Stomach (tissue), 9 donors: ENCODE measurements around the gene CPT2. TPM values are rescaled to one million over a fixed set of nuclear protein-coding genes. Genes with fewer than 3 reads are reported as not detected.

ENCODE experiments used
- DNase-seq, 2 donors: peaks; one replicate each; pipeline versions ENCODE4 v3.0.0 to v3.0.0-alpha.2; 2013 to 2019
- H3K27ac ChIP-seq, 5 donors: fragments of 200-600 bp in 4 of 5; sonication (generic) in 4 of 5; one replicate each; pipeline ENCODE4 v1.5.1; 2013 to 2019; ENCODE audit warnings: mild to moderate bottlenecking in 1 of 5, moderate library complexity in 1 of 5
- H3K27me3 ChIP-seq, 3 donors: fragments of 200-600 bp; sonication (generic); one replicate each; pipeline ENCODE4 v1.5.1; 2017 to 2019; ENCODE audit warnings: mixed run types in 1 of 3
- H3K36me3 ChIP-seq, 4 donors: fragments of 200-600 bp; sonication (generic); 1 replicate in 3 of 4; 2 replicates in 1 of 4; pipeline ENCODE4 v1.5.1; 2016 to 2019
- H3K4me1 ChIP-seq, 4 donors: fragments of 200-600 bp; sonication (generic); one replicate each; pipeline ENCODE4 v1.5.1; 2016 to 2019
- H3K4me3 ChIP-seq, 4 donors: fragments of 200-600 bp; sonication (generic) in 3 of 4; one replicate each; pipeline ENCODE4 v1.5.1; 2016 to 2019; ENCODE audit warnings: mild to moderate bottlenecking in 1 of 4
- H3K9me3 ChIP-seq, 4 donors: fragments of 200-600 bp; sonication (generic); one replicate each; pipeline ENCODE4 v1.5.1; 2016 to 2019
- EP300 ChIP-seq: sonication (generic); formaldehyde crosslinking; IDR thresholded peaks from one replicate; pipeline ENCODE4 v1.6.1; 2017; ENCODE audit warnings: antibody characterized with exemption
- POLR2A ChIP-seq, 4 donors: fragments of 450-650 bp; IDR thresholded peaks; one replicate each; pipeline ENCODE4 v1.6.1; 2016; ENCODE audit warnings: antibody characterized with exemption in 4 of 4, control low read depth in 2 of 4, mild to moderate bottlenecking in 1 of 4, moderate library complexity in 1 of 4
- POLR2AphosphoS5 ChIP-seq, 3 donors: sonication (generic); formaldehyde crosslinking; IDR thresholded peaks; one replicate each; pipeline ENCODE4 v1.6.1; 2016; ENCODE audit warnings: antibody characterized with exemption in 3 of 3
- WGBS, 5 donors: extraction: QIAGEN DNeasy Blood & Tissue Kit in 3 of 5; methylation state at CpG; one replicate each; pipeline versions ENCODE4 v1.1.5 to v1.1.7; 2013 to 2018; 5-methylcytosine and 5-hydroxymethylcytosine counted together
- intact Hi-C: fragments of 100-400 bp; cut with DNase I; formaldehyde crosslinking; loops from one replicate; pipeline ENCODE4 v1.15.1; 2023; ENCODE audit warnings: low total_unique reads
- polyA plus RNA-seq, 3 donors: library from polyadenylated mRNA; stranded (reverse); fragments of 200-250 nt; gene quantifications; one replicate each; pipeline ENCODE4 v1.2.3, GENCODE V29; 2013
- total RNA-seq, 5 donors: library from RNA; depleted of rRNA; stranded (reverse); fragments of >200 nt; gene quantifications; one replicate each; pipeline versions ENCODE4 v1.1.0 to v1.2.3, GENCODE V29; 2014 to 2016
- TF ChIP-seq, protein P1 (sequence below), 7 experiments: fragments of 450-650 bp in 4 of 7; fragments of 200-600 bp in 3 of 7; sonication (generic) in 3 of 7; IDR thresholded peaks; one replicate each; pipeline ENCODE4 v1.5.1; 2016 to 2019; ENCODE audit warnings: antibody characterized with exemption in 7 of 7, control low read depth in 2 of 7, mild to moderate bottlenecking in 1 of 7
- donor health status: healthy with polysubstance abuse.
- donor health status: Bipolar disorder and iron deficiency.
- donor health status: healthy.

The CPT2 gene
- total and polyA plus RNA-seq, 8 donors = 2.3 to 221 (median 19.4) TPM

DNA sequence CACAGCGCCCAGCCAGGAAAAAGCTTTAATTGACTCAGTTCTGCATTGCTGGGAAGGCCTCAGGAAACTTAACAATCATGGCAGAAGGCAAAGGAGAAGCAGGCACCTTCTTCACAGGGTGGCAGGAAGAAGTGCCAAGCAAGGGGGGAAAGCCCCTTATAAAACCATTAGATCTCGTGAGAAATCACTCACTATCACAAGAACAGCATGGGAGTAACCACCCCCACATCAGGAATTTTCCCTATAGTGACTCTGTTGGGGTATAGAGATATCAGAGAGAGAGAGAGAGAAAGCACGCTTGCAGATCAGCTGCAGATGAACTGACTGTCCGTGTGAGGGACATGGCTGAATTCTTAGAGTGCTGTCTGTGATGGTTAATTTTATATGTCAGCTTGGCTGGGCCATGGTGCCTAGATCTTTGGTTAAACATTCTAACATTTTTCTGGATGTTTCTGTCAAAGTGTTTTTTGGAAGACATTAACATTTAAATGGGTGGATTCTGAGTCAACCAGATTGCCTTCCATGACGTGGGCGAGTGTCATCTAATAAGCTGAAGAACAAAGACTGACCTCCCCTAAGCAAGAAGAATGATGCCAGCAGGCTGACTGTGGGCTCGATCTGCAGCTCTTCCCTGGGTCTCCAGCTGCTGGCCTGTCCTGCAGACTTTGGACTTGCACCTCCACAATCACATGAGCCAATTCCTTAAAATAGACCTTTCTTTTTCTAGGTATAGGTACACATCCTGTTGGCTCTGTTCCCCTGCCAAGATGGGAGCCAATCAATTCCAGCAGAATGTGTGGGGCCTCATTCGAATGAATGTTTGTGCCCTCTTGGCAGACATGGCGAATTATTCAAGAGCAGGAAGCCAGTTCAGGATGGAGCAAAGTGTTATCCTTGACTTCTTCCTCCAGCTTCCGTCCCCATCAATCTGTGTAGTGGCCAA, 21.4 kb upstream of the CPT2 start:
- DNase-seq = peak in 1 of 2 donors; percentile 89
- TF ChIP-seq POLR2AphosphoS5 (IDR thresholded peaks at IDR 0.05) (no peak), EP300 (no peak), POLR2A (IDR thresholded peaks at IDR 0.05) (no peak)
- TF ChIP-seq, protein P1, sequence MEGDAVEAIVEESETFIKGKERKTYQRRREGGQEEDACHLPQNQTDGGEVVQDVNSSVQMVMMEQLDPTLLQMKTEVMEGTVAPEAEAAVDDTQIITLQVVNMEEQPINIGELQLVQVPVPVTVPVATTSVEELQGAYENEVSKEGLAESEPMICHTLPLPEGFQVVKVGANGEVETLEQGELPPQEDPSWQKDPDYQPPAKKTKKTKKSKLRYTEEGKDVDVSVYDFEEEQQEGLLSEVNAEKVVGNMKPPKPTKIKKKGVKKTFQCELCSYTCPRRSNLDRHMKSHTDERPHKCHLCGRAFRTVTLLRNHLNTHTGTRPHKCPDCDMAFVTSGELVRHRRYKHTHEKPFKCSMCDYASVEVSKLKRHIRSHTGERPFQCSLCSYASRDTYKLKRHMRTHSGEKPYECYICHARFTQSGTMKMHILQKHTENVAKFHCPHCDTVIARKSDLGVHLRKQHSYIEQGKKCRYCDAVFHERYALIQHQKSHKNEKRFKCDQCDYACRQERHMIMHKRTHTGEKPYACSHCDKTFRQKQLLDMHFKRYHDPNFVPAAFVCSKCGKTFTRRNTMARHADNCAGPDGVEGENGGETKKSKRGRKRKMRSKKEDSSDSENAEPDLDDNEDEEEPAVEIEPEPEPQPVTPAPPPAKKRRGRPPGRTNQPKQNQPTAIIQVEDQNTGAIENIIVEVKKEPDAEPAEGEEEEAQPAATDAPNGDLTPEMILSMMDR (IDR thresholded peaks at IDR 0.05) = no peak
- WGBS, 5 donors = 48 to 62% (median 57%) methylated on average over 10 of the region's 10 CpGs
- intact Hi-C loops = no loop called here
- Histone ChIP-seq H3K9me3 (no peaks in the 10 kb centered on the region), H3K4me3 (no peak overlapping the region), H3K27ac (peak overlapping the region in 4 of 5 donors; percentile 16 to 77 (median 66)), H3K4me1 (peaks cover 20 to 45% (median 43%) of the 10 kb centered on the region in 4 donors), H3K27me3 (no peaks in the 10 kb centered on the region), H3K36me3 (no peaks in the 10 kb centered on the region)

- DNase-seq = peak; percentile 79 to 82
- H3K27me3 ChIP-seq = no peaks in the 10 kb centered on the region
- peak overlapping the region; percentile 48 to 77 (median 74) for H3K27ac ChIP-seq
- H3K4me3 ChIP-seq = no peak overlapping the region
- no peaks in the 10 kb centered on the region for H3K9me3 ChIP-seq
- WGBS, 5 donors = 15 to 39% (median 25%) methylated on average over 10 of the region's 10 CpGs
- peaks cover 20 to 45% (median 43%) of the 10 kb centered on the region in 4 donors for H3K4me1 ChIP-seq
- H3K36me3 ChIP-seq = no peaks in the 10 kb centered on the region
- TF ChIP-seq, protein P1 (IDR thresholded peaks at IDR 0.05) = peak in 3 of 7 experiments; percentile 13 to 30 (median 18)
- TF ChIP-seq POLR2AphosphoS5 (IDR thresholded peaks at IDR 0.05) = peak; percentile 44 to 84 (median 52)
- TF ChIP-seq EP300 = no peak
- TF ChIP-seq POLR2A (IDR thresholded peaks at IDR 0.05) = no peak
- intact Hi-C loops = no loop called here
These were observed 20.0 kb upstream of the CPT2 start for GRCh38 chr1:53176452-53177208.

- DNase-seq = no peak
- intact Hi-C loops = loop anchor here (10.0 kb wide), 1 partner anchor 265 kb away; no protein-coding TSS in a partner anchor
- TF ChIP-seq, protein P1 (IDR thresholded peaks at IDR 0.05) = no peak
- TF ChIP-seq POLR2A (IDR thresholded peaks at IDR 0.05) = no peak
- TF ChIP-seq POLR2AphosphoS5 (IDR thresholded peaks at IDR 0.05) = no peak
- TF ChIP-seq EP300 = no peak
- H3K27ac ChIP-seq = no peak overlapping the region
- H3K27me3 ChIP-seq = no peaks in the 10 kb centered on the region
- H3K4me3 ChIP-seq = no peak overlapping the region
- 87 to 96% (median 90%) methylated on average over 2 of the region's 2 CpGs for WGBS, 5 donors
- H3K4me1 ChIP-seq = peaks cover 33 to 62% (median 48%) of the 10 kb centered on the region in 4 donors
- no peaks in the 10 kb centered on the region for H3K36me3 ChIP-seq
- H3K9me3 ChIP-seq = no peaks in the 10 kb centered on the region
These were observed 16.4 kb upstream of the CPT2 start for GRCh38 chr1:53180226-53180625.

DNA sequence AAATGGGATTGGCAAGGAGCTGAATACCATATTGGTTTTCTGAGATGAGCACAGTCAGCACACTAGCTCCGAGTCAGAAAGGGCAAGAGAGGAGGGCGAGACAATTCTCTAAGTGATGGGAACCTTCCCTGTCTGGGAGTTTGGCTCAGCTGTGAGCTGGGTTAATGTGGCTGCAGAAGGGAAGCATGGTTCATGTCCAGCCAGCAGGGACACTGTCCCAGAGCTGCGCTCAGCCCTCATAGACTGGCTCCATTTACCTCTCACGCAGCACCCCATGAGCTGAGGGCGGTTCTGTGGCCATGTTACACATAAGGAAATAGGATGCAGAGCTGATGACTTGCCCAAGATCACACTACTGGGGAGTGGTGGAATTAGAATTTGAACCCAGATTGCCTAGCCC, 15.7 kb upstream of the CPT2 start:
- TF ChIP-seq POLR2A (IDR thresholded peaks at IDR 0.05) = no peak
- TF ChIP-seq POLR2AphosphoS5 (IDR thresholded peaks at IDR 0.05) = no peak
- no peak for TF ChIP-seq EP300
- TF ChIP-seq, protein P1 (IDR thresholded peaks at IDR 0.05) = no peak
- Histone ChIP-seq H3K4me1 (peaks cover 27 to 60% (median 43%) of the 10 kb centered on the region in 4 donors), H3K27me3 (no peaks in the 10 kb centered on the region), H3K36me3 (no peaks in the 10 kb centered on the region), H3K27ac (no peak overlapping the region), H3K4me3 (no peak overlapping the region), H3K9me3 (no peaks in the 10 kb centered on the region)
- 93 to 99% (median 94%) methylated on average over 3 to 5 of the region's 5 CpGs for WGBS, 5 donors
- DNase-seq = no peak
- intact Hi-C loops = loop anchor here (10.0 kb wide), 1 partner anchor 266 kb away; no protein-coding TSS in a partner anchor
